HCT116 (cell line): ENCODE data around the gene TRAT1. TPM values are rescaled to one million over a fixed set of nuclear protein-coding genes. Genes with fewer than 3 reads are reported as not detected.

Experiments
- ATAC-seq: fragments of 200-7000 bp; cut with Tn5 transposase; 2 replicates; pipeline ENCODE4 v1.9.1; 2020; ENCODE audit warnings: mild to moderate bottlenecking, moderate library complexity
- BruUV-seq: library from RNA; stranded (reverse); fragments of 400-500 nt; replicated peaks from 2 replicates; lab custom pipeline; 2021; lab: Mats Ljungman, UMichigan
- CTCF ChIA-PET: fragments of 300-600 bp; sonication (Branson Sonifier 250); formaldehyde crosslinking; loops from one replicate; lab custom pipeline; 2021; ENCODE audit warnings: antibody characterized with exemption; lab: Charles Lee
- POLR2A ChIA-PET: fragments of 300-600, 350-600 bp; sonication (Branson Sonifier 250); formaldehyde crosslinking; loops from one replicate; lab custom pipeline; 2021; ENCODE audit warnings: antibody characterized with exemption; lab: Charles Lee
- RAD21 ChIA-PET, 2 experiments: fragments of 300-600 bp; sonication (Branson Sonifier 250); formaldehyde crosslinking; loops; one replicate each; lab custom pipeline; 2023; ENCODE audit warnings: low total read pairs in 2 of 2; ENCODE audit not compliant: uncharacterized antibody in 2 of 2, unreplicated experiment in 2 of 2, low non-redundant PET in 1 of 2; lab: Charles Lee
- DNase-seq: peaks from one replicate; pipeline ENCODE4 v3.0.0-alpha.2; 2010; ENCODE audit warnings: low read depth, low spot score
- H2AFZ ChIP-seq: fragments of 200-600 bp; shearing (Covaris generic), sonication (generic); 2 replicates; pipeline ENCODE4 v1.6.1; 2017; ENCODE audit warnings: low read depth, mixed run types, mixed read lengths, antibody characterized with exemption, low read length; ENCODE audit not compliant: poor library complexity, severe bottlenecking
- H3K27ac ChIP-seq: 2 replicates; pipeline ENCODE4 v1.5.1; 2012; ENCODE audit warnings: low read depth, low read length
- H3K27me3 ChIP-seq: fragments of 200-600 bp; sonication (generic); 2 replicates; pipeline ENCODE4 v1.6.1; 2016; ENCODE audit warnings: mixed run types, low read length, mixed read lengths; ENCODE audit not compliant: insufficient read depth
- H3K36me3 ChIP-seq, 2 experiments: fragments of 200-500 bp in 1 of 2; fragments of 200-600 bp in 1 of 2; sonication (Bioruptor generic) in 1 of 2; sonication (generic) in 1 of 2; 2 replicates each; pipeline versions ENCODE4 v1.5.1 to v1.6.1; 2014 to 2016; ENCODE audit warnings: low read length in 2 of 2, inconsistent platforms in 1 of 2, mixed read lengths in 1 of 2, mixed run types in 1 of 2; ENCODE audit not compliant: insufficient read depth in 2 of 2, control insufficient read depth in 1 of 2
- H3K4me1 ChIP-seq, 2 experiments: fragments of 200-600 bp in 1 of 2; sonication (generic) in 1 of 2; 2 replicates each; pipeline versions ENCODE4 v1.5.1 to v1.6.1; 2012 to 2017; ENCODE audit warnings: low read length in 2 of 2, inconsistent platforms in 1 of 2, mild to moderate bottlenecking in 1 of 2, mixed read lengths in 1 of 2, mixed run types in 1 of 2, moderate library complexity in 1 of 2; ENCODE audit not compliant: insufficient read depth in 2 of 2, control insufficient read depth in 1 of 2
- H3K4me2 ChIP-seq: fragments of 200-600 bp; sonication (generic); 2 replicates; pipeline ENCODE4 v1.6.1; 2017; ENCODE audit warnings: mixed run types, low read length, mixed read lengths
- H3K4me3 ChIP-seq, 2 experiments: fragments of 200-600 bp in 1 of 2; sonication (generic) in 1 of 2; replicated peaks in 1 of 2; 2 replicates each; pipeline ENCODE4 v1.5.1; 2011 to 2016; ENCODE audit warnings: low read length in 2 of 2, control low read depth in 1 of 2, low read depth in 1 of 2, mild to moderate bottlenecking in 1 of 2, mixed read lengths in 1 of 2, mixed run types in 1 of 2
- H3K79me2 ChIP-seq: fragments of 200-600 bp; sonication (generic); 2 replicates; pipeline ENCODE4 v1.6.1; 2017; ENCODE audit warnings: mild to moderate bottlenecking, mixed run types, low read length, moderate library complexity, mixed read lengths; ENCODE audit not compliant: insufficient read depth
- H3K9ac ChIP-seq: fragments of 200-600 bp; sonication (generic); 2 replicates; pipeline ENCODE4 v1.6.1; 2016; ENCODE audit warnings: low read length, mixed read lengths
- H3K9me2 ChIP-seq: fragments of 200-600 bp; sonication (generic), shearing (Covaris generic); 2 replicates; pipeline ENCODE4 v1.6.1; 2017; ENCODE audit warnings: mixed run types, mild to moderate bottlenecking, moderate library complexity; ENCODE audit not compliant: insufficient read depth
- H3K9me3 ChIP-seq, 2 experiments: fragments of 200-500 bp in 1 of 2; fragments of 200-600 bp in 1 of 2; sonication (Bioruptor generic) in 1 of 2; sonication (generic) in 1 of 2; 2 replicates each; pipeline ENCODE4 v1.6.1; 2014 to 2017; ENCODE audit warnings: low read length in 2 of 2, mixed read lengths in 2 of 2, inconsistent platforms in 1 of 2, low read depth in 1 of 2, mild to moderate bottlenecking in 1 of 2, mixed run types in 1 of 2, moderate library complexity in 1 of 2; ENCODE audit not compliant: control insufficient read depth in 1 of 2, insufficient read depth in 1 of 2
- H4K20me1 ChIP-seq: fragments of 200-600 bp; sonication (generic), shearing (Covaris generic); 2 replicates; pipeline ENCODE4 v1.6.1; 2017; ENCODE audit warnings: mixed run types, mild to moderate bottlenecking, moderate library complexity; ENCODE audit not compliant: insufficient read depth
- CEBPB ChIP-seq: IDR thresholded peaks from 2 replicates; pipeline ENCODE4 v1.6.1; 2012; ENCODE audit warnings: low read depth
- ELF1 ChIP-seq: IDR thresholded peaks from 2 replicates; pipeline ENCODE4 v1.6.1; 2012; ENCODE audit warnings: low read depth, borderline replicate concordance
- EZH2phosphoT487 ChIP-seq: fragments of 200-600 bp; IDR thresholded peaks from 2 replicates; pipeline ENCODE4 v1.6.1; 2018; ENCODE audit warnings: antibody characterized with exemption, borderline replicate concordance
- FOSL1 ChIP-seq: IDR thresholded peaks from 2 replicates; pipeline ENCODE4 v1.6.1; 2012; ENCODE audit warnings: low read depth
- JUND ChIP-seq: IDR thresholded peaks from 2 replicates; pipeline ENCODE4 v1.6.1; 2012
- POLR2AphosphoS5 ChIP-seq: IDR thresholded peaks from 2 replicates; pipeline ENCODE4 v1.6.1; 2011; ENCODE audit warnings: mild to moderate bottlenecking, low read depth, low read length, moderate library complexity
- SIN3A ChIP-seq: IDR thresholded peaks from 2 replicates; pipeline ENCODE4 v1.6.1; 2012; ENCODE audit warnings: low read depth
- SP1 ChIP-seq: IDR thresholded peaks from 2 replicates; pipeline ENCODE4 v1.6.1; 2012; ENCODE audit warnings: low read depth
- SRF ChIP-seq: IDR thresholded peaks from 2 replicates; pipeline ENCODE4 v1.6.1; 2012; ENCODE audit warnings: low read depth
- YY1 ChIP-seq: IDR thresholded peaks from 2 replicates; pipeline ENCODE4 v1.6.1; 2011; ENCODE audit warnings: low read length, low read depth, moderate library complexity, mild to moderate bottlenecking; ENCODE audit not compliant: insufficient replicate concordance; ENCODE audit errors: extremely low read depth
- ZFX ChIP-seq: fragments of 450-650 bp; IDR thresholded peaks from 2 replicates; pipeline ENCODE4 v1.6.1; 2017
- ZNF274 ChIP-seq: fragments of 200-500 bp; sonication (Bioruptor generic); IDR thresholded peaks from 2 replicates; pipeline ENCODE4 v1.6.1; 2014; ENCODE audit warnings: mild to moderate bottlenecking, low read depth, low read length, inconsistent platforms
- intact Hi-C: fragments of 100-400 bp; cut with micrococcal nuclease; formaldehyde crosslinking; loops from 2 replicates; pipeline ENCODE4 v1.10.0; 2022
- total RNA-seq: library from RNA; stranded (reverse); gene quantifications from one replicate; pipeline ENCODE4 v1.2.1, GENCODE V29; 2021; ENCODE audit not compliant: unreplicated experiment
- TF ChIP-seq, protein P1 (sequence below): IDR thresholded peaks from 2 replicates; pipeline ENCODE4 v1.6.1; 2012
- TF ChIP-seq, protein P2 (sequence below): IDR thresholded peaks from 2 replicates; pipeline ENCODE4 v1.6.1; 2012
- TF ChIP-seq, protein P3 (sequence below): IDR thresholded peaks from 2 replicates; pipeline ENCODE4 v1.6.1; 2011; ENCODE audit warnings: mild to moderate bottlenecking, low read length, moderate library complexity; ENCODE audit not compliant: insufficient replicate concordance; ENCODE audit errors: extremely low read depth
- TF ChIP-seq, protein P4 (sequence below), 3 experiments: fragments of 200-600 bp in 1 of 3; sonication (generic) in 1 of 3; IDR thresholded peaks in 2 of 3; conservative IDR thresholded peaks in 1 of 3; 2 replicates each; pipeline ENCODE4 v1.5.1; 2012 to 2017; ENCODE audit warnings: low read depth in 2 of 3, low read length in 2 of 3, antibody characterized with exemption in 1 of 3, borderline replicate concordance in 1 of 3, control low read depth in 1 of 3, mild to moderate bottlenecking in 1 of 3, mixed read lengths in 1 of 3, mixed run types in 1 of 3, moderate library complexity in 1 of 3; ENCODE audit not compliant: insufficient read depth in 1 of 3

The TRAT1 gene
- total RNA-seq, 1 experiment from 2014 or later: not detected

DNA sequence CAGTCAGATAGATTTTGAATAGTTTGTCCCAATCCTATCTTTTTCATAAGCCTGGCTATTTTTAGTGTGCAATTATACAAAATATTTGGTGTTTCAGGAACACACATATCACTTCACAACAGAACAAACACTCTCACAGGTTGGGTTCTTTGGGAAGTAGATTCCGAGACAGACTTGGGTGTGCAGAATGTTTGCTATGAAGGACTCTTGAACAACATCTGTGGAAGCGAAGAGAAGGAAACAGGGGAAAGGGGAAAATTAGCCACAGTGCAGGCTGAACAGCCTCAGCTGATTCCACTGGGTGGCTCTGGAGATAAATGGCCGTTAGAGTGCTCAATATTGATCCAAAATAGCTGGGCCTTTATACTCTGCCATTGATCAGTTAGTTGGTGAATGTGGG, 69.2 kb downstream of the TRAT1 start:
- CTCF ChIA-PET: no interaction called here
- no peaks in the 10 kb centered on the region for H3K4me1 ChIP-seq
- ATAC-seq (no peak), DNase-seq (no peak)
- no TSS peak for BruUV-seq
- TF ChIP-seq ELF1 (no peak), SP1 (no peak), POLR2AphosphoS5 (no peak)
- TF ChIP-seq, protein P1, sequence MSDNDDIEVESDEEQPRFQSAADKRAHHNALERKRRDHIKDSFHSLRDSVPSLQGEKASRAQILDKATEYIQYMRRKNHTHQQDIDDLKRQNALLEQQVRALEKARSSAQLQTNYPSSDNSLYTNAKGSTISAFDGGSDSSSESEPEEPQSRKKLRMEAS: no peak
- intact Hi-C loops: no loop called here
- RAD21 ChIA-PET: no interaction called here
- H3K36me3 ChIP-seq: no peaks in the 10 kb centered on the region
- no peak overlapping the region for H3K27ac ChIP-seq
- H3K9ac ChIP-seq: no peak overlapping the region
- no peaks in the 10 kb centered on the region for H3K9me2 ChIP-seq
- no peaks in the 10 kb centered on the region for H4K20me1 ChIP-seq
- H3K27me3 ChIP-seq: no peaks in the 10 kb centered on the region
- no peaks in the 10 kb centered on the region for H3K79me2 ChIP-seq
- POLR2A ChIA-PET: no interaction called here
- no peak overlapping the region for H2AFZ ChIP-seq
- no peak overlapping the region for H3K4me3 ChIP-seq
- H3K4me2 ChIP-seq: no peak overlapping the region
- H3K9me3 ChIP-seq: no peaks in the 10 kb centered on the region

DNA sequence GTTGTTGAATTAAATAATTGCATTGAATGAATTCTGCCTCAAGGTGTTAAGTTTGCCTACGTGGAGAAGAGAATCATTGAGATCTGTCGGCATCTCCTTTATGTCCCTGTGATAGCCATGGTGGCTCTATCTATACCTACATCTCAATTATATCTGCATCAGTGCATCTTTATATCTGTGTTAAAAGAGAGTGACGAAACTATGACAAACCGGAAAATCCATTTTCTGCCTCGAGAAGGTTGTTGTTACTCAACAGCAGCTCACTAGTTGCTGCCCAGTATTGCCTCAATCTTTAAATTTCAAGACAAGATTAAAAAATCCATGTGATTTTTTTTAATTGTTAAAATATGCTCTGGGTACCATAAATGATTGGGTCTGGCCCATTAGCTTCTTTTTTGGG, 72.4 kb downstream of the TRAT1 start:
- intact Hi-C loops: no loop called here
- H3K9me3 ChIP-seq: no peaks in the 10 kb centered on the region
- no peak overlapping the region for H3K9ac ChIP-seq
- no peaks in the 10 kb centered on the region for H3K4me1 ChIP-seq
- H3K36me3 ChIP-seq: no peaks in the 10 kb centered on the region
- RAD21 ChIA-PET: no interaction called here
- H3K4me3 ChIP-seq: no peak overlapping the region
- CTCF ChIA-PET: interaction anchor here (1.2 kb wide), 1 partner anchor 19 kb away, joined by 3 read pairs; no protein-coding TSS in a partner anchor
- no peaks in the 10 kb centered on the region for H3K27me3 ChIP-seq
- no TSS peak for BruUV-seq
- ATAC-seq: no peak
- no peaks in the 10 kb centered on the region for H4K20me1 ChIP-seq
- H3K9me2 ChIP-seq: no peaks in the 10 kb centered on the region
- H3K79me2 ChIP-seq: no peaks in the 10 kb centered on the region
- H2AFZ ChIP-seq: no peak overlapping the region
- POLR2A ChIA-PET: no interaction called here
- no peak overlapping the region for H3K27ac ChIP-seq
- DNase-seq: no peak
- no peak overlapping the region for H3K4me2 ChIP-seq
- TF ChIP-seq, protein P2, sequence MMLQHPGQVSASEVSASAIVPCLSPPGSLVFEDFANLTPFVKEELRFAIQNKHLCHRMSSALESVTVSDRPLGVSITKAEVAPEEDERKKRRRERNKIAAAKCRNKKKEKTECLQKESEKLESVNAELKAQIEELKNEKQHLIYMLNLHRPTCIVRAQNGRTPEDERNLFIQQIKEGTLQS: no peak
- TF ChIP-seq ZNF274 (no peak), POLR2AphosphoS5 (no peak), EZH2phosphoT487 (no peak), SIN3A (no peak), FOSL1 (no peak), JUND (no peak), ZFX (no peak), SRF (no peak), YY1 (no peak), CEBPB (no peak)
- TF ChIP-seq, protein P3, sequence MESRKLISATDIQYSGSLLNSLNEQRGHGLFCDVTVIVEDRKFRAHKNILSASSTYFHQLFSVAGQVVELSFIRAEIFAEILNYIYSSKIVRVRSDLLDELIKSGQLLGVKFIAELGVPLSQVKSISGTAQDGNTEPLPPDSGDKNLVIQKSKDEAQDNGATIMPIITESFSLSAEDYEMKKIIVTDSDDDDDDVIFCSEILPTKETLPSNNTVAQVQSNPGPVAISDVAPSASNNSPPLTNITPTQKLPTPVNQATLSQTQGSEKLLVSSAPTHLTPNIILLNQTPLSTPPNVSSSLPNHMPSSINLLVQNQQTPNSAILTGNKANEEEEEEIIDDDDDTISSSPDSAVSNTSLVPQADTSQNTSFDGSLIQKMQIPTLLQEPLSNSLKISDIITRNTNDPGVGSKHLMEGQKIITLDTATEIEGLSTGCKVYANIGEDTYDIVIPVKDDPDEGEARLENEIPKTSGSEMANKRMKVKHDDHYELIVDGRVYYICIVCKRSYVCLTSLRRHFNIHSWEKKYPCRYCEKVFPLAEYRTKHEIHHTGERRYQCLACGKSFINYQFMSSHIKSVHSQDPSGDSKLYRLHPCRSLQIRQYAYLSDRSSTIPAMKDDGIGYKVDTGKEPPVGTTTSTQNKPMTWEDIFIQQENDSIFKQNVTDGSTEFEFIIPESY: no peak
- TF ChIP-seq, protein P4, sequence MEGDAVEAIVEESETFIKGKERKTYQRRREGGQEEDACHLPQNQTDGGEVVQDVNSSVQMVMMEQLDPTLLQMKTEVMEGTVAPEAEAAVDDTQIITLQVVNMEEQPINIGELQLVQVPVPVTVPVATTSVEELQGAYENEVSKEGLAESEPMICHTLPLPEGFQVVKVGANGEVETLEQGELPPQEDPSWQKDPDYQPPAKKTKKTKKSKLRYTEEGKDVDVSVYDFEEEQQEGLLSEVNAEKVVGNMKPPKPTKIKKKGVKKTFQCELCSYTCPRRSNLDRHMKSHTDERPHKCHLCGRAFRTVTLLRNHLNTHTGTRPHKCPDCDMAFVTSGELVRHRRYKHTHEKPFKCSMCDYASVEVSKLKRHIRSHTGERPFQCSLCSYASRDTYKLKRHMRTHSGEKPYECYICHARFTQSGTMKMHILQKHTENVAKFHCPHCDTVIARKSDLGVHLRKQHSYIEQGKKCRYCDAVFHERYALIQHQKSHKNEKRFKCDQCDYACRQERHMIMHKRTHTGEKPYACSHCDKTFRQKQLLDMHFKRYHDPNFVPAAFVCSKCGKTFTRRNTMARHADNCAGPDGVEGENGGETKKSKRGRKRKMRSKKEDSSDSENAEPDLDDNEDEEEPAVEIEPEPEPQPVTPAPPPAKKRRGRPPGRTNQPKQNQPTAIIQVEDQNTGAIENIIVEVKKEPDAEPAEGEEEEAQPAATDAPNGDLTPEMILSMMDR (IDR thresholded peaks at IDR 0.05 in 2 of 3, conservative IDR thresholded peaks at IDR 0.05 in 1 of 3; ENCODE audit: borderline replicate concordance in 1 of 3, insufficient read depth in 1 of 3, low read depth in 2 of 3, low read length in 2 of 3): no peak
